Forelimb muscle (tissue), 1 donor: ENCODE results near the gene CMKLR1. TPM values are rescaled to one million over a fixed set of nuclear protein-coding genes. Genes with fewer than 3 reads are reported as not detected.

Source experiments
- DNase-seq: peaks from one replicate; pipeline ENCODE4 v3.0.0-alpha.2; 2013; ENCODE audit warnings: low read depth
- polyA plus RNA-seq: library from polyadenylated mRNA; unstranded; fragments of 120-200 nt; gene quantifications from one replicate; pipeline ENCODE4 v1.2.1, GENCODE V29; 2013; ENCODE audit not compliant: insufficient read length

The CMKLR1 gene
- polyA plus RNA-seq, 1 donor = 2.6 TPM

GRCh38 chr12:108363165-108363564 lies 24.1 kb upstream of the CMKLR1 start:
- DNase-seq = no peak

DNA sequence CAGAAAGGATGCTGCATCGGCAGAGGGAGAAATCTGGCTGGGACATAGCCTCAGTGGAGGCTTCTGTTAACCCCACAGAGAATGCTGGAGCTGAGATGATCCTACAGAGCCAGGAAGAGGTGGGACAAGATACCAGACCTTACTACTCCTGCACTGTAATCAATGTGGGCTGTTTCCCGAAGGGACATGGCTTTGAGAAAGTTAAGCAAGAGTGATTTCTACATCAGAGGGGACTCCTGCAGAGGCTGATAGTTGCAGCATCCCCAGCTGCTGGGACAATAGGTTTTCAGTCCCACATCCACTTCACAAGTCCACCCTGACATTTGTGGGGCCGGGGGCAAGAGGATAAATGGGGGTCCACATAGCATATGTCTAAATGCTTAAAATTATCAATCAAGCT lies 22.5 kb upstream of the CMKLR1 start:
- no peak for DNase-seq

DNA sequence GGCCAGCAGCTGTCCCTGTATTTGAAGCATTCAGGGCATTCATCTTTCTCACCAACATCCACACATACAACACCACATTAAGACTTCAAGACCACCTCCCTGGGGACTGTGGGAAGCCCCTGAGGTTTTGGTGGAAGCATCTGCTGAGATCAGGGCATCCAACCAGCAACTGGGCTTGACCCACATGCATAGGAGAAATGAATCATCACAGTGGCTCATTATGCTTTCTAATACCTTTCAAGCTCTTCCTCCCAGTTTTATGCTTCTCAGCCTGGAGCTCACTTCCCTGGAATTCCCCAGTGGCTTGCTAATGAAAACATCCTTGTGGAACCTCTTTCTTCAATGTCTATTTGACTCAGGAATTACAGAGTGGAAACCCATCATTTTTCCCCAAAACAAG lies 21.4 kb upstream of the CMKLR1 start:
- no peak for DNase-seq

GRCh38 chr12:108360057-108360456 lies 20.9 kb upstream of the CMKLR1 start:
- no peak for DNase-seq

DNA sequence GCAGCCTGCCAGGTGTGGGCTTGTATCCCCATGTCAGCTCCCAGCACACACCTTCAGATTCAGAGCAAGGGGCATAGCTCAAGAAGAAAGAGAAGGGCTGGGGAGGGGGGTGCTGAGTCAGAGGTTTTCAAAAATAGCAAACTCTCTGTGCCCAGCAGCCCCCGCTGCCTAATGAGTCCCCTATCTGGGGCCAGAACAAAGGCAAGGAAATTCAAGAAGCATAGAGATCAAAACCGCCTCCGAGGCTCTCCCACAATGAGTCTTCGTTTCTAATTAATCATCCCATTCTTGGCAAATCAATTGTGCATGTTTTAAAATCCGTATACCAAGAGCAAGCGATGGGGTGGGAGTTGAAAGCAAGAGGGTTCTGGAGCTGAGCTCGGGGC lies 19.5 kb upstream of the CMKLR1 start:
- no peak for DNase-seq

- DNase-seq = no peak
These were observed 18.9 kb upstream of the CMKLR1 start for GRCh38 chr12:108357834-108358579.

- no peak for DNase-seq
These were observed 18.0 kb upstream of the CMKLR1 start for GRCh38 chr12:108356835-108357806.

GRCh38 chr12:108355069-108355468 lies 16.0 kb upstream of the CMKLR1 start:
- DNase-seq = no peak

DNA sequence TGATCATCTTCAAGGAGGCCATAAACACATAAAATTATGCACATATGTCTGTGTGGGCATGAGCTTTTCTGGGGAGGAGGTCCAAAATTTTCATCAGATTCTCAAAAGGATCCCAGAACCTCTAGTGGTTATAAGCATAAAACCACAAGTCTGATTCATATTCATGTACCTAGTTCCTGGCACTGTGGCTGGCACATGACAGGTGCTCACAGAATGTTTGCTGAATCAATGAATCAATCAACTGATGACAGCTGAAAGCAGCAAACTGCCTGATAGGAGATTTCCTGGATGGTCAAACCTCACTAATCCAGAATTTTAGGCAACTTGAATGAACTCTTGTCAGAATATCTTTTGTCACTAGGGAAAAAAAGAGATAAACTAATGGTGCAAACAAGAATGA lies 13.5 kb upstream of the CMKLR1 start:
- DNase-seq = no peak

DNA sequence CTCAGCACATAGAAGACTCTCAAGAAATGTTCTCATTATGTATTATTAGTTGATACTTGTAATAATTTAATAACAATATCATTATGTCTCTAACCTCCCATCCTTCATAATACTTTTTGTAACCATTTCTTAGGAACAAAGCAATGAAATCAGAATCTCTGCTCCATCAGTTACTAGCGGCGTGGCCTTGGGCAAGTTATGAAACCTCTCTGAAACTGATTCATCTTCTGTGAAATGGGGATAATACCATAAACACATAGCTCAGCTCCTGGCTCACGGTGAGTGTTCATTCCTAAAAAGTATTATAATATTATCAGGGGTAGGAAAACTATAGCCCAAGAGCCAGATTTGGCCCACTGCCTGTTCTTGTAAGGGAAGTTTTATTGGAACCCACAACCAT lies 11.4 kb upstream of the CMKLR1 start:
- DNase-seq = no peak

DNA sequence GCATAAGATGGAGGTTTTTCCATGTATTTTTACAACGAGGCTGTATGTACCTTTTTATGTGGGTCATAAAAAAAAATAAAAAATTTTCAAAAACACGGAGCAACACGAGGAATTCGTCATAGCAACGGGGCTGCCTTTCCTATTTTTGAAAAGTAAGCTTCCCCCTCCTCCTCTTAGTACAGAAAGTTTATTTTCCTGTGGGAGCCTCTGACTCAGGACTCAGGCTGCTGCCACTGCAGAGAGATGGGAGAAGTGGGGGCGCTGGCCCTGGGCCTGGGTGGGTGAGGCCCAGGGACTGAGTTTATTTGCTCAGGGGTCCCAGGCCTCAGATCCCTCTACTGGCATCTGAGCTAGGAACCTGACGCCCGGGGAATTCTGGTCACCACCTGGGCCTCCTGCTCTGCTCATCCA lies 10.2 kb upstream of the CMKLR1 start:
- DNase-seq = no peak

DNA sequence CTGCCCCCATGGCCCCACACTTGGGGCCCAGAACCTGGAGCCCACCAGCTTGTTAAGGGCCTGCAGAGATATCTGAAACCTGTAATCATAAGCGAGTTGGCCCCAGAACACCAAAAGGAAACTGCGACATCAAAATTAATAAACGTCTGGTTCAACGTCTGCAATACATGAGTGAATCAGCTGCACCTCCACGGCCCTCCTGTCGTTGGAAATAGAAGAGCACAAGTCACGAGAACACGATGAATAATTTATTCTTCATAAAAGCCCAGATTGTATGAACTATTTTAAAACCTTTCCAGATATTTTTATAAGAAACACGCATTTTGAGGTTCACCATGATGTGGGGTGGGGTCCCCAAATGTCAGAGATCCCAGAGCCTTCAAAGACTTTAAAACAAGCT lies 9.7 kb upstream of the CMKLR1 start:
- no peak for DNase-seq

- DNase-seq = no peak
These were observed 7.9 kb upstream of the CMKLR1 start for GRCh38 chr12:108346727-108347710.

GRCh38 chr12:108345716-108346633 lies 6.9 kb upstream of the CMKLR1 start:
- DNase-seq = no peak

- DNase-seq = no peak
These were observed 3.9 kb upstream of the CMKLR1 start for GRCh38 chr12:108342985-108343384.

GRCh38 chr12:108341854-108342847 lies 3.0 kb upstream of the CMKLR1 start:
- no peak for DNase-seq

GRCh38 chr12:108341356-108341755 lies 2.2 kb upstream of the CMKLR1 start:
- DNase-seq = no peak

DNA sequence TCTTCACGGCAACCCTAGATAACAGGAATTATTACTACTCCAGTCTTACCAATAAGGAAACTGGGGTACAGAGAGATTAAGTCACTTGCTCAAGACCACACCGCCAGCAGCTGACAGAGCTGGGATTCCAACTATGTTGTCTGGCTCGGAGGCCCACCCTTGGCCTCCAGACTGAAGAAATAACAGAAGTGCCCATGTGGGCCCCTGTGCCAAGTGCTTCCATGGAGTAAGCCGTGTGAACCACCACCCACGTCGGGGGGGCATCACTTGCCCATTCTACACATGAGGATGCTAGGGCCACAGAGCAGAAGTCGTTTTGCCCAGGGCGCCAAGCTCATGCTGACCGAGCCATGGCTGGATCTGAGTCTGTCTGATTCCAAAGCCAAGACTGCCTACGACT lies 926 bp upstream of the CMKLR1 start:
- no peak for DNase-seq
